T-helper 1 cell treated with Interleukin-12 subunit alpha and Interleukin-12 subunit beta and Interleukin-4 antibody, amounts not matched to agents 30 μg/mL and 1 μg/mL, for 36 hours (primary cell): ENCODE data around the gene TFDP2.
"Not testable (repeated sequence)": the region's sequence is repeated elsewhere in the genome, so short reads cannot be mapped to it uniquely, and the experiment has no call there.

Experiments
- H3K27ac Mint-ChIP-seq: one replicate; pipeline ENCODE4 v1.8.0; 2021; ENCODE audit warnings: mild to moderate bottlenecking, mixed read lengths
- H3K27me3 Mint-ChIP-seq: one replicate; pipeline ENCODE4 v1.8.0; 2021; ENCODE audit warnings: low read depth, mixed read lengths
- H3K36me3 Mint-ChIP-seq: one replicate; pipeline ENCODE4 v1.8.0; 2021; ENCODE audit warnings: low read depth, mixed read lengths
- H3K4me1 Mint-ChIP-seq: one replicate; pipeline ENCODE4 v1.8.0; 2021; ENCODE audit warnings: low read depth, mixed read lengths
- H3K4me3 Mint-ChIP-seq: one replicate; pipeline ENCODE4 v1.8.0; 2021; ENCODE audit warnings: mild to moderate bottlenecking, moderate library complexity, mixed read lengths
- H3K9me3 Mint-ChIP-seq: one replicate; pipeline ENCODE4 v1.8.0; 2021; ENCODE audit warnings: mixed read lengths

The TFDP2 gene

DNA sequence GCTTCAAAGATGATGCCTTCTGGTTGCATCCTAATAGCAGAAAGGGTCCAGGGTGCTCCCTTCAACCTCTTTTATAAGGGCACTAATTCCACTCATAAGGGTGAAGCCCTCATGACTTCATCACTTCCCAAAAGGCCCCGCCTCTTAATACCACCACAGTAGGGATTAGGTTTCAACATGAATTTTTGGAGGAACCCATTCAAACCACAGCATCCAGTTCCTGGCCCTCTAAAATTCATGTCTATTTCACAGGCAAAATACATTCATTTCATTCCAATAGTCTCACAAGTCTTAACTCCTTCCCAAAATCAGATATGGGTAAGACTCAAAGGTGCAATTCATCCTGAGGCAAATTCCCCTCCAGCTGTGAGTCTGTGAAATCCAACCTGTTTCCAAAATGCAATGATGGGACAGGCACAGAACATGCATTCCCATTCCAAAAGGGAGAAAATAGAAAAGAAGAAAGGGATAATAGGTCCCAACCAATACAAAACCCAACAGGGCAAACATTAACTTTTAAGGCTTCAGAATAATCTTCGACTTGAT, 148.9 kb downstream of the TFDP2 start:
- Mint-ChIP-seq H3K4me3 (no peak overlapping the region), H3K4me1 (no peaks in the 10 kb centered on the region), H3K9me3 (no peaks in the 10 kb centered on the region), H3K36me3 (no peaks in the 10 kb centered on the region), H3K27me3 (no peaks in the 10 kb centered on the region), H3K27ac (no peak overlapping the region)

DNA sequence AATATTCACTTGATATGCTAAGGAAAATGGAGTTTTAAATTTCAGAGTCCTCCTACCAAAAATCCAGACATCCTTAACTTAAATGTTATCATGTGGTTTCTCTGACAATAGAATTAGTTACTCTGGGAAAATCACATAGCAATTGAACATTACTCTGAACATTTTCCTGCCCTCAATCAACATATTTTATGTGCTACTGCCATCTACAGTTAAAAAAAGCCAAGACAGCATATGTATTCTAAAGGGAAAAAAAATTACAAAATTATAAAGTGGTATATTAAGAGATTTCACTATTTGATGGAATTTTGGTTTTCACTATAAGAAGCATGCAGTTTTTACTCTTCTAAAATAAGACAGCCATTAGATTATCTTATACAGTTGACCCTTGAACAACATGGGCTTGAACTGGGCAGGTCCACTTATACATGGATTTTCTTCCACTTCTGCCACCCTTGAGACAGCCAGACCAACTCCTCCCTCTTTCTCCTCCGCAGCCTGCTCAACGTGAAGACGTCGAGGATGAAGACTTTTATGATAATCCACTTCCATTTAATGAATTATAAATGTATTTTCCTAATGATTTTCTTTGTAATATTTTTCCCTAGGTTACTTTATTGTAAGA, 150.6 kb downstream of the TFDP2 start:
- H3K4me3 Mint-ChIP-seq: no peak overlapping the region
- H3K9me3 Mint-ChIP-seq: no peaks in the 10 kb centered on the region
- H3K27me3 Mint-ChIP-seq: no peaks in the 10 kb centered on the region
- H3K27ac Mint-ChIP-seq: no peak overlapping the region
- H3K36me3 Mint-ChIP-seq: no peaks in the 10 kb centered on the region
- no peaks in the 10 kb centered on the region for H3K4me1 Mint-ChIP-seq

DNA sequence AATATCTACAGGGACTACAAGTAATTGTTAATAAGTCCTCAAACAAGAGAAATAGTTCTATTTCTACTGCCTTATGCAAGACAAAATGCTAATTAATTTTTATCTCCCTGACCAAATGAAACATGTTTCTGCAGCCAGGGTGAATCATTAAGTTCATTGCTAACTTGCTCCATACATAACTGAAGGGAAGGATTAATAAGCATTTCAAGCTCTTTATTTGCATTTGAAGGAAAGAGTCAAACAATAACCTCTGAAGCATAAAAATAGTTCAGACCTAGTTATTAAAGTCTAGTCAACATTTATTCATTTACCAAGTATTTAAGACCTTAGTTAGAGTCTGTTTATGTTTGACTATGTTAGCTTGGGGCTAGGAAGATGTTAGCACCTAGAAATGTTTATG, 152.9 kb downstream of the TFDP2 start:
- H3K4me3 Mint-ChIP-seq: no peak overlapping the region
- H3K4me1 Mint-ChIP-seq: peaks cover 5% of the 10 kb centered on the region
- no peaks in the 10 kb centered on the region for H3K27me3 Mint-ChIP-seq
- no peak overlapping the region for H3K27ac Mint-ChIP-seq
- H3K9me3 Mint-ChIP-seq: no peaks in the 10 kb centered on the region
- no peaks in the 10 kb centered on the region for H3K36me3 Mint-ChIP-seq

DNA sequence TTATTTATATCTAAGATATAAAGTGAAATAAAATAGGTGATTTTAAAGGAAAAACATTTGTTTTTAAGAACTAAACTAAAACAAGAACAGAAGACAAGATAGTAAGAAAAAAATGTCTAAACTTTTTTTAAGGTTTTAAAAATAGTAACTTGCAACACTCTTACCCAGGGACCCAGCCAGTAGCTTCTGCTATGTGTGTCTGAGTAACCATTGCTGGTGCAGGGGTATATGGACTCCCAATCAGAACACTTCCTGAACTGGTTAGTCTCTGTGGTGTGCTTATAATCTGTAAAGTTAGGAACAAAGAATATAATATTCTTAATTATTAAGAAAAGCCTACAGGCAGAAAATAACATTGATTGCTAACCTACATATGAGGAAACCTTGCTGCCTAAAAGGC, 154.5 kb downstream of the TFDP2 start:
- H3K36me3 Mint-ChIP-seq: no peaks in the 10 kb centered on the region

DNA sequence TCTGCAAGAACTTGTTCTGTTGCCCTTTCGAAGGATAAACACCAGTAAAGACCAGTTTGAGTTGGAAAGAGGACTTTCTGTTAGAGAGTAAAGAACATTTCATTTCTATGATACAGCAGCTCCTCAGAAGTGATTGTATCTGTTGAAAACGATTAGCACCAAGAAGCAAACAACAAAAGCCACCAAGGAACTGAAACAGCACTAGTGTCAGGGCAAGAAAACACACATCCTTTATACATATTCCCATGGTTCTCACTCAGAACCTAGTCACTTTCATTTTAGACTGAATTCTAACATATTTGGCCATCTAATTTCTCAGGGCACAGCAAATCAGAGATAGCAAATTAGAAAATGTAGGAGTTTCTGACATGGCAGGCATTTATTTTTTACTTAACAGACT, 156.8 kb downstream of the TFDP2 start:
- Mint-ChIP-seq H3K27me3 (no peaks in the 10 kb centered on the region), H3K4me3 (no peak overlapping the region), H3K27ac (peak overlapping the region; percentile 8), H3K9me3 (no peaks in the 10 kb centered on the region), H3K4me1 (peaks cover 5% of the 10 kb centered on the region), H3K36me3 (no peaks in the 10 kb centered on the region)

More for the DNA sequence above, 154.5 kb downstream of the TFDP2 start:
- H3K9me3 Mint-ChIP-seq: no peaks in the 10 kb centered on the region
- no peak overlapping the region for H3K27ac Mint-ChIP-seq
- H3K4me3 Mint-ChIP-seq: no peak overlapping the region
- H3K4me1 Mint-ChIP-seq: peaks cover 5% of the 10 kb centered on the region
- no peaks in the 10 kb centered on the region for H3K27me3 Mint-ChIP-seq

DNA sequence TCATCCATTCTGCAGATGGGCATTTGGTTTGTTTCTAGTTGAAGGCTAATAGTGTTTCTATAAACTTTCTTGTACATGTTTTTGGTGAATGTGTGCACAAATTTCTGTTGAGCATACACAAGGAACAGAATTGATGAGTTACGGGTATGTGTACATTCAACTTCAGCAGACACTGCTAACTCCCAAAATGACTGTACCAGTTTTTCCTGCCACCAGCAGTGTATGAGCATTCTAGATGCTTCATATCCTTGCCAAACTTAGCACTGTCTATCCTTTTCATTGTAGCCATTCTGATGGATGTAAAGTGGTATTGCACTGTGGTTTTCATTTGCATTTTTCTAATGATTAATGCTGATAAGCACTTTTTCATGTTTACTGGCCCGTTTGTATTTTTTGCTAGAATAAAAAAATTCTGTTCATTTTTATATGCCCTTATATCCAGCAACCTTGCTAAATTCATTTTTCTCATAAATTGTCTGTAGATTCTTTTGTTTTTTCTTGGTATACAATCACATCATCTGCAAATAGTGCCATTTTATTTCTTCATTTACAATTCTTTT, 162.7 kb downstream of the TFDP2 start:
- Mint-ChIP-seq H3K4me1 (no peaks in the 10 kb centered on the region), H3K36me3 (no peaks in the 10 kb centered on the region), H3K4me3 (no peak overlapping the region), H3K27ac (no peak overlapping the region), H3K9me3 (no peaks in the 10 kb centered on the region), H3K27me3 (no peaks in the 10 kb centered on the region)

DNA sequence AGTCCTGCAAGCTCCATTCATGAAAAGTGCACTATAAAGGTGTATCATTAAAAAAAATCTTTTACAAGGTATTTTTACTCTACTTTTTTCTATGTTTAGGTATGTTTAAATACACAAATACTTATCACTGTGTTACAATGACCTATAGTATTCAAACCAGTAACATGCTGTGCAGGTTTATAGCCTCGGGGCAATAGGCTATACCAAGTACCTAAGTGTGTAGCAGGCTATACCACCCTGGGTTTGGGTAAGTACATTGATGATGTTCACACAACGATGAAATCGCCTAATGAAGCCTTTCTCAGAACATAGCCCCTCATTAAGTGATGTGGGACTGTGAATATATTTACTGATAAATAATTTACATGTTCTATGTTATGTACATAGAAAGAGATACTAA, 168.3 kb downstream of the TFDP2 start:
- Mint-ChIP-seq H3K4me1 (no peaks in the 10 kb centered on the region), H3K27me3 (no peaks in the 10 kb centered on the region), H3K9me3 (no peaks in the 10 kb centered on the region), H3K27ac (no peak overlapping the region), H3K4me3 (no peak overlapping the region), H3K36me3 (peaks cover 2% of the 10 kb centered on the region)

DNA sequence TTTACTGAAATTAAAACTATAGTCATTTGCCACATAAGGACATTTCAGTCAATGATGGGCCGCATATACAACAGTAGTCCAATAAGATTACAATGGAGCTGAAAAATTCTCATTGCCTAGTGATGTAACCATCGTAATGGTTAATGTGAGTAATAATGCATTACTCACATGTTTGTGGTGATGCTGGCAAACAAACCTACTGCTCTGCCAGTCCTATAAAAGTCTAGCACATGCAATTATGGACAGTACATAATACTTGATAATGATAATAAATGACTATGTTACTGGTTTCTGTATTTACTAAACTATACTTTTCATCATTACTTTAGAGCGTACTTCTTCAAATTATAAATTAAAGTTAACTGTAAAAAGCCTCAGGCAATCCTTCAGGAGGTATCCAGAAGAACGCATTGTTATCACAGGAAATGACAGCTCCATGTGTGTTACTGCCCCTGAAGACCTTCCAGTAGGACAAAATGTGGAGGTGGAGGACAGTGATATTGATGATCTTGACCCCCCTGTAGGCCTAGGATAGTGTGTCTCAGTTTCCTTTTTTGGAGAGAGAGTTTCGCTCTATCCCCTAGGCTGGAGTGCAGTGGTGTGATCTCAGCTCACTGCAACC, 170.2 kb downstream of the TFDP2 start:
- no peak overlapping the region for H3K4me3 Mint-ChIP-seq
- H3K27ac Mint-ChIP-seq: no peak overlapping the region
- peaks cover 2% of the 10 kb centered on the region for H3K36me3 Mint-ChIP-seq
- no peaks in the 10 kb centered on the region for H3K4me1 Mint-ChIP-seq
- no peaks in the 10 kb centered on the region for H3K27me3 Mint-ChIP-seq
- no peaks in the 10 kb centered on the region for H3K9me3 Mint-ChIP-seq

DNA sequence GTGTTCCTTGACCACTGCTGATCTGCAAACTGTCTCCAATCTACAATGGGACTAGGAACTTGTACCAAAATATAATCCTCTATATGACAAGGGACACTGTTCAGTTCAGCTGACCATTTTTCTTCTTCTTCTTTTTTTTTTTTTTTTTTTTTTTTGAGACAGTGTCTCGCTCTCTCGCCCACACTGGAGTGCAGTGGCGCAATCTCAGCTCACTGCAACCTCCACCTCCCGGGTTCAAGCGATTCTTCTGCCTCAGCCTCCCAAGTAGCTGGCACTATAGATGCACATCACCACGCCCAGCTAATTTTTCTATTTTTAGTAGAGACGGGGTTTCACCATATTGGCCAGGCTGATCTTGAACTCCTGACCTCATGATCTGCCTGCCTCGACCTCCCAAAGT, 174.6 kb downstream of the TFDP2 start:
- H3K9me3 Mint-ChIP-seq, H3K4me3 Mint-ChIP-seq, H3K36me3 Mint-ChIP-seq, H3K27me3 Mint-ChIP-seq, H3K4me1 Mint-ChIP-seq, H3K27ac Mint-ChIP-seq: not testable (repeated sequence)

DNA sequence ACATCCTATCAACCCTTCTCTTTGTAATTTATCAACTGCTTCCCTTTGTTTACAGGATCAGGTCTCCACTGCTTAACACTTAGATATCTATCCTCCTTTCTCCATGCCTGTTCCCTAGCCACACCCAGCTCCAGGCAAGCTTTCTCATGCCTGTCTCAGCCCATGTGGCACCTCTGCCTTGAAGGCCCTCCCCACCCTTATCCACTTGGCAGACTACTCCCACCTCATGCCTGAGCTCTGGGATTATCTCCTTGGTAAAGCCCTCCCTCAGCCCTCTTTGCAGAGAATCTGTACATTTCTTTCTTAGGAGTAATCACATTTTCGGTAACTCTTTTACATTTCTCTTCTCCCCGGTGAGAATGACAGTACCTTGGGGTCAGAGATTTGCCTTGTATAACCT, 176.9 kb downstream of the TFDP2 start:
- Mint-ChIP-seq H3K4me1 (no peaks in the 10 kb centered on the region), H3K27ac (no peak overlapping the region), H3K27me3 (no peaks in the 10 kb centered on the region), H3K9me3 (no peaks in the 10 kb centered on the region), H3K36me3 (peaks cover 1% of the 10 kb centered on the region), H3K4me3 (no peak overlapping the region)

DNA sequence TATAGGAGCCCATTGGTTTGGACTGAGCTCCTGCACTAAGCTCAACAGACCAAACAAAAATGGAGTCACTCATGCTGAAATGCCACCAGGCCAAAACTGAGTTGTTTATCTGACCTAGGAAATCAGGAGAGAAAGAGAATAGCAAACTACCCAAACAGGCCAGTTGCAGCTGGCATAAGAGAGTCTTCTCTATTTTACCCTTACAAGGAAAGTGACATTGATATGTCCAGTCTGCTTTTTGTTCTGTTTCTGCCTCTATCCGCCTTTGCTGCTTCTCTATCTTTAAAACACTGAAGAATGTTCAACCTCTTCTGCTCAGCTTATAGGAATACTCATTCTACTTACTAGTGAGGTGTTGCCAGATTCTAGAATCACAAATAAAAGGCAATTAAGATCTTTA, 177.8 kb downstream of the TFDP2 start:
- H3K36me3 Mint-ChIP-seq: peaks cover 1% of the 10 kb centered on the region
- H3K9me3 Mint-ChIP-seq: no peaks in the 10 kb centered on the region
- H3K4me1 Mint-ChIP-seq: no peaks in the 10 kb centered on the region
- H3K4me3 Mint-ChIP-seq: no peak overlapping the region
- no peak overlapping the region for H3K27ac Mint-ChIP-seq
- no peaks in the 10 kb centered on the region for H3K27me3 Mint-ChIP-seq

DNA sequence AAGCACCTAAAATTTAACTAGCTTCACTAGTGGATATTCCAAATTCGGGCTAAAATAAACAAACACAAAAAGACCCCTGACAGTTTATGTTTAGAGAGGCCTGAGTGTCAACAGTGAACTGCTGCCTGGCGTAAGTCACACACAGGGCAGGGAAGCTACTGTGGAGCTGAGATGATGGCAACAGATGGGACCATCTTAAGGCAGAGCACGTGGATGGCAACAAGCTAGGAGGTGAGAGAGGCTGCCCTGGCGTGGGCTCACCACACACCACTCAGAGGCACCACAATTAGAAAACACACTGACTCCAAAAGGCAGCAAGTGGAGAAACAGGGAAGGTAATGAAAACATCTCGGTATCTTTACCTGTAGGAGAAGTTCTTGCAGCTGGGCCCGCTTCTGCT, 179.6 kb downstream of the TFDP2 start:
- no peaks in the 10 kb centered on the region for H3K4me1 Mint-ChIP-seq
- H3K9me3 Mint-ChIP-seq: no peaks in the 10 kb centered on the region
- no peaks in the 10 kb centered on the region for H3K27me3 Mint-ChIP-seq
- no peak overlapping the region for H3K27ac Mint-ChIP-seq
- H3K4me3 Mint-ChIP-seq: no peak overlapping the region
- H3K36me3 Mint-ChIP-seq: no peaks in the 10 kb centered on the region

DNA sequence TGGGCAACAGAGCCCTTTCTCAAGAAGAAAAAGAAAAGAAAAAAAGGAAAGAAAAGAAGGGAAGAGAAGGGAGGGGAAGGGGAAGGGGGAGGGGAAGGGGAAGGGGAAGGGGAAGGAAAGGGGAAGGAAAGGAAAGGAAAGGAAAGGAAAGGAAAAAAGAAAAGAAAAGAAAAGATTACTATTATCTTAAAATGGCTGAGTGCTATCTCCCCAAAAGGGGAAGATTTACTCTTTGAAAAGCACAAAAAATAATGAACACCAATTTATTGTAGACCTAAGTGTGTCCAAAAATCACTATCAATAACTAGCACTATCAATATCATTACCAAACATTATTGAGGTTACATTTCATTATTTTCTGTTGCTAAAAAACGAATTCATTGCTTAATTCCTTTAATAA, 183.9 kb downstream of the TFDP2 start:
- H3K27me3 Mint-ChIP-seq: no peaks in the 10 kb centered on the region
- H3K4me1 Mint-ChIP-seq: no peaks in the 10 kb centered on the region
- H3K9me3 Mint-ChIP-seq: no peaks in the 10 kb centered on the region
- no peak overlapping the region for H3K27ac Mint-ChIP-seq
- H3K4me3 Mint-ChIP-seq: no peak overlapping the region
- H3K36me3 Mint-ChIP-seq: no peaks in the 10 kb centered on the region

DNA sequence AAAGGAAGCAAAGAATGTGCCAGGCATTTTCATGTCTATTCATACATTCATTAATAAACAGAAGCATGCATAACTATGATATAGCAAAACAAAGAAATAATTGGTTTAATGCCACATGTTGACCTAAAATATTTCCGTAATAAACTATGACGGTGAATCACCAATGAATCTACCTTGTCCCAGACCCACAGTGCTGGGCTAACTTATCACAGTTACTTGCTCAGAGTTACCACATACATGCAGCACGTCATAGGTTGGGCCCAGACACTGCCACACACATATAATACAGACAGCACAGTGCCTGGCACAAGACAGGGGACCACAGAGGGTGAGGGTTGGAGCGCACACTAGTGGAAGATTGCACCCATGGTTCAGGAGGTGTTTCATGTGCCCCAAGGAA, 186.0 kb downstream of the TFDP2 start:
- Mint-ChIP-seq H3K4me1 (no peaks in the 10 kb centered on the region), H3K27ac (no peak overlapping the region), H3K27me3 (no peaks in the 10 kb centered on the region), H3K9me3 (no peaks in the 10 kb centered on the region), H3K4me3 (no peak overlapping the region), H3K36me3 (no peaks in the 10 kb centered on the region)

DNA sequence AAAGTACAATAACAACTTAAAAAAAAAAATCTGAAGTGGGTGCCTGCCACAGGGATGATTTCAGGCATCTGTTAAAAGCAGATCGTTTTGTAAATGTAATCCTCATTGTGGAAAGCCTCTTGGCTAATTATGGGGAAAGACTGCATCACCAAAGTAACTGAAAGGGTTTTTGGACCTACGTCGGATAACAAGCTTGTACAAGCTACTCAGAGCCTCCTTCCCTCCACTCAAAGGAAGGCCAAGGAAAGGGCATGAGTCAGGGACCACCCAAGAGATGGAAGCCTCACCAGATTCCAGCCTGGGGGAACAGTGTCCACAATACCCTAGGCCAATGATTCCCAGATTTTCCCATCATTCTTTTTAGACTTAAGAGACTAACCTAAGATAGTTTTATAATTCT, 188.6 kb downstream of the TFDP2 start:
- H3K9me3 Mint-ChIP-seq: no peaks in the 10 kb centered on the region
- no peak overlapping the region for H3K27ac Mint-ChIP-seq
- H3K4me3 Mint-ChIP-seq: no peak overlapping the region
- no peaks in the 10 kb centered on the region for H3K4me1 Mint-ChIP-seq
- H3K27me3 Mint-ChIP-seq: no peaks in the 10 kb centered on the region
- H3K36me3 Mint-ChIP-seq: no peaks in the 10 kb centered on the region
